SH-SY5Y (cell line): Measurements from ENCODE around the gene UNG.

Experiments used
- GATA2 ChIP-seq: IDR thresholded peaks from 2 replicates; pipeline ENCODE4 v1.6.1; 2011; ENCODE audit warnings: mild to moderate bottlenecking, low read depth, low read length
- GATA3 ChIP-seq: IDR thresholded peaks from 2 replicates; pipeline ENCODE4 v1.6.1; 2011; ENCODE audit warnings: low read depth, mild to moderate bottlenecking, low read length, moderate library complexity

GRCh38 chr12:109109746-109110350, 12.5 kb downstream of the UNG start:
- TF ChIP-seq GATA2: no peak
- TF ChIP-seq GATA3: no peak
